H1 (cell line): ENCODE results near the gene PRPH2. TPM values are rescaled to one million over a fixed set of nuclear protein-coding genes. Genes with fewer than 3 reads are reported as not detected.

ENCODE experiments used
- polyA plus RNA-seq, 7 experiments: library from polyadenylated mRNA; depleted of rRNA in 3 of 7; stranded (reverse) in 5 of 7; unstranded in 2 of 7; fragments of >200 nt in 5 of 7; fragments of 200-250 nt in 2 of 7; gene quantifications; 1 replicate in 5 of 7; 2 replicates in 1 of 7; 4 replicates in 1 of 7; pipeline versions ENCODE4 v1.2.1 to v1.2.3, GENCODE V29; 2011 to 2013; ENCODE audit warnings: missing spikeins in 2 of 7, mixed read lengths in 2 of 7
- small RNA-seq: library from polyadenylated mRNA; stranded (forward); fragments of <200 nt; extraction: miRNeasy Mini kit (QIAGEN cat#:217004); gene quantifications from one replicate; pipeline ENCODE3, GENCODE V24; 2013; ENCODE audit not compliant: insufficient read depth
- total RNA-seq: library from RNA; stranded (reverse); fragmentation: NEBNext Ultra II Directional; extraction: Animal tissue kit (Norgen Biotek cat#: 25700); gene quantifications from 2 replicates; pipeline ENCODE4 v1.2.1, GENCODE V29; 2021

PRPH2 gene
- total and polyA plus RNA-seq, 2 of the 8 experiments (the other 6 are each of a cell fraction or from before 2014, with no cell fraction given): 0.23 to 0.65 TPM

Small RNA genes lying within 50 kb of the gene (small RNA-seq; reads per million reads assigned to genes)
- not detected for gene RNU6-890P

Other genes starting within 250 kb of the PRPH2 start
- gene UBR2, start 158.6 kb downstream of the PRPH2 start, total RNA-seq: 17.2 and 19.5 TPM in 2 replicates
- 4.5 and 6.5 TPM in 2 replicates for gene UBR2, start 158.6 kb downstream of the PRPH2 start, polyA plus RNA-seq (2011; rRNA removed)
- 25.5 and 27.3 TPM in 2 replicates for gene TBCC, start 23.5 kb upstream of the PRPH2 start, total RNA-seq
- 22.7 and 28.9 TPM in 2 replicates for gene TBCC, start 23.5 kb upstream of the PRPH2 start, polyA plus RNA-seq (2011; rRNA removed)
- gene BICRAL, start 59.5 kb upstream of the PRPH2 start, total RNA-seq: 12.2 and 12.7 TPM in 2 replicates
- gene BICRAL, start 59.5 kb upstream of the PRPH2 start, polyA plus RNA-seq (2011; rRNA removed): 6.9 and 9.4 TPM in 2 replicates
- 112 and 117 TPM in 2 replicates for gene RPL7L1, start 157.0 kb upstream of the PRPH2 start, total RNA-seq
- 29.3 and 31.0 TPM in 2 replicates for gene RPL7L1, start 157.0 kb upstream of the PRPH2 start, polyA plus RNA-seq (2011; rRNA removed)
- gene PTCRA, start 193.5 kb upstream of the PRPH2 start, total RNA-seq: not detected in 2 replicates
- gene PTCRA, start 193.5 kb upstream of the PRPH2 start, polyA plus RNA-seq (2011; rRNA removed): not detected in 2 replicates
- 64.5 and 67.9 TPM in 2 replicates for gene CNPY3, start 206.9 kb upstream of the PRPH2 start, total RNA-seq
- 49.6 and 64.1 TPM in 2 replicates for gene CNPY3, start 206.9 kb upstream of the PRPH2 start, polyA plus RNA-seq (2011; rRNA removed)
- 1.8 TPM in 2 replicates for gene GNMT, start 238.2 kb upstream of the PRPH2 start, total RNA-seq
- gene GNMT, start 238.2 kb upstream of the PRPH2 start, polyA plus RNA-seq (2011; rRNA removed): 3.4 and 4.3 TPM in 2 replicates